ENCODE data around the gene CACNA2D4.
"Not testable (repeated sequence)": the region's sequence is repeated elsewhere in the genome, so short reads cannot be mapped to it uniquely, and the experiment has no call there.

CACNA2D4 gene

GRCh38 chr12:1832801-1833595 lies 85.5 kb downstream of the CACNA2D4 start:
- DNase-seq (ENCODE audit: low spot score), result no peak

GRCh38 chr12:1830981-1831963 lies 87.2 kb downstream of the CACNA2D4 start:
- DNase-seq (ENCODE audit: low spot score), result peak; percentile 69

GRCh38 chr12:1830401-1830845 lies 88.0 kb downstream of the CACNA2D4 start:
- no peak for DNase-seq (ENCODE audit: low spot score)

GRCh38 chr12:1829306-1829900 lies 89.0 kb downstream of the CACNA2D4 start:
- DNase-seq (ENCODE audit: low spot score), result no peak

GRCh38 chr12:1828856-1829255 lies 89.6 kb downstream of the CACNA2D4 start:
- DNase-seq (ENCODE audit: low spot score), result no peak

- DNase-seq (ENCODE audit: low spot score), result no peak
Measured at GRCh38 chr12:1827826-1828805, 90.3 kb downstream of the CACNA2D4 start.

- no peak for DNase-seq (ENCODE audit: low spot score)
Measured at GRCh38 chr12:1826867-1827705, 91.4 kb downstream of the CACNA2D4 start.

- no peak for DNase-seq (ENCODE audit: low spot score)
Measured at GRCh38 chr12:1826401-1826800, 92.1 kb downstream of the CACNA2D4 start.

- DNase-seq (ENCODE audit: low spot score), result no peak
Measured at GRCh38 chr12:1825382-1826102, 92.9 kb downstream of the CACNA2D4 start.

- no peak for DNase-seq (ENCODE audit: low spot score)
Measured at GRCh38 chr12:1823237-1823636, 95.2 kb downstream of the CACNA2D4 start.

GRCh38 chr12:1822699-1823098 lies 95.8 kb downstream of the CACNA2D4 start:
- no peak for DNase-seq (ENCODE audit: low spot score)

GRCh38 chr12:1821805-1822204 lies 96.6 kb downstream of the CACNA2D4 start:
- no peak for DNase-seq (ENCODE audit: low spot score)

- no peak for DNase-seq (ENCODE audit: low spot score)
Measured at GRCh38 chr12:1820896-1821291, 97.6 kb downstream of the CACNA2D4 start.

- DNase-seq (ENCODE audit: low spot score), result no peak
Measured at GRCh38 chr12:1820191-1820895, 98.1 kb downstream of the CACNA2D4 start, which contains the start of gene LRTM2. LRTM2 (plus strand) TSS chr12:1820565; CDS start chr12:1828149, 7,584 bp downstream.

- no peak for DNase-seq (ENCODE audit: low spot score)
Measured at GRCh38 chr12:1819571-1819970, 98.9 kb downstream of the CACNA2D4 start.

- DNase-seq (ENCODE audit: low spot score), result no peak
Measured at GRCh38 chr12:1819050-1819449, 99.4 kb downstream of the CACNA2D4 start.

- DNase-seq (ENCODE audit: low spot score), result not testable (repeated sequence)
Measured at GRCh38 chr12:1817928-1818327, 100.5 kb downstream of the CACNA2D4 start.

- no peak for DNase-seq (ENCODE audit: low spot score)
Measured at GRCh38 chr12:1816730-1817348, 101.6 kb downstream of the CACNA2D4 start.
